HG03457 (cell line): ENCODE results near the gene SGTA.

Experiments
- ATAC-seq: cut with Tn5 transposase; IDR thresholded peaks from one replicate; pipeline ENCODE4 v1.9.1; 2021; ENCODE audit warnings: moderate number of reproducible peaks; ENCODE audit not compliant: unreplicated experiment

Gene SGTA

DNA sequence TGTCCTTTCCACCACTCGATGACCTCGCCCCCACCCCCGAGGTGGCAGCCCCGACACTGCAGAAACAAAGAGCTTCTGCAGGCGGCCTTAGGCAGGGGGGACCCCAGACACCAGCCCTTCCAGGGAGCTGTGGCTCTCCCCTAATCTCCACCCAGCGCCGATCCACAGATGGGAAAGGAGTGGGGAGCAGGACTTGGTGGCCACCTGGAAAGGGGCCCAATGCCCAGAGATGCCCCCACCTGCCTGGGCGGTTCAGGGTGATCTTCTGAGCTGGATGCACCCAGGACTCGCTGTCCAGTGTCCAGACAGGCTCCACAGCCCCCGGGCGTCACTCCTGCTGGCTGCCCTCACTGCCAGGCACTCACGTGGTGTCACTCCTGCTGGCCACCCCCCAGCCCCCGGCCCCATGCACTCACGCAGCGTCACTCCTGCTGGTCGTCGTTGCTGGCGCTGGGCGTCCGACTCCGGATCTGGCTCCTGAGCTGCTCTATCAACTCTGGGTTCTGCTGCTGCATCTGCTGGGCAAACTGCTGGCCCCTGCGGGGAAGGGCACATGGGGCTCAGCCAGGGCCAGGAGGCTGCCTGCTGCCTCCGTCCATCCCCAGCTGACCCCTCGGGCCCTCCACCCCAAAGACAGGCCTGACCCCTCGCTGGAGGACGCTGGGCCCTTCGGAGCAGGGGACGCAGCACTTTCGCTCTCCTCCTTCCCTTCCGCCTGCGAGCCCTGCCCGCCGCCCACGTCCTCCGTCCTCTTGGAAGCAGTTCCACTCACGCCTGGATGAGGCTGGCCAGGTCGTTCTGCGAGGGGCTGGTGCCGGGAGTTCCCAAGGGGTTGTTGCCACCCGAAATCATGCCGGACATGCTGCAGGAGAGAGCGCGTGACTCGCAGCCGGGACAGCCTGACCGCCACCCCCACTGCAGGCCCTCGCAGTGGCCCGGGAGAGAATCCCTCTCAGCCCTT lies 25.9 kb downstream of the SGTA start:
- no peak for ATAC-seq

DNA sequence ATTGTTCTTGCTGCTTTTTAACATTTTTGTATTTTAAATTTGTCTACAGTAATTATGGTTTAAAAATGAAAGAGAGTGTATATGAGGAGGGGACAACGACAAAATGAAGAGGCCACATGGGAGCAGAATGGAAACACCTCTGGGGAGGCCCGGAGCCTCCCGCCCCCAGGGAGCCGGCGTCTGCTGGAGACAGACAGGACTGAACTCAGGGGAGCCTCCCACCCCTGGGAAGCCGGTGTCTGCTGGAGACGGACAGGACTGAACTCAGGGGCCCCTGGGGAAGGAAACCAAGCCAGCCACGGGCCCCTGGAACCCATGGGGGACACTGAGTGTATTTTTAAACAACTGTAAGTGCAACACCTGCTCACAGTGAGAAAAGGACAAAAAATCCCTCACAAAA lies 26.6 kb downstream of the SGTA start:
- no peak for ATAC-seq

DNA sequence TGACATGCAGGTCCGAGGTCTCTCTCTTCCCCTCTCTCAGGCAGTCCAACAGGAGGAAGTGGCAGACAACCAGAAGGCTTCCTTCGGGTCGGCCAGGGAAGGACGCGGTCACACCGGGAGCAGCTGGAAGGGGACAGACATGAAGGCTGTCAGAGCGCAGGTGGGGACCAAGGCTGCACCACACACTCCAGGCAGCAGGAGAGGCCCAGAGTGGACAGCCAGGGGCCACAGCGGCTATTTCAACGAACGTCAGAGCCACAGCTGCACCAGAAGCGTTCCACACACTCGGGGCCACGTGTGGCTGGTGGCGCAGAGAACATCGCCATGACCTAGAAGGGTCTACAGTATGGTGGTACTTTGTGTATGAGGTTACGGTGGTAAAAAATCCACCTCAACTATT lies 27.3 kb downstream of the SGTA start:
- no peak for ATAC-seq

DNA sequence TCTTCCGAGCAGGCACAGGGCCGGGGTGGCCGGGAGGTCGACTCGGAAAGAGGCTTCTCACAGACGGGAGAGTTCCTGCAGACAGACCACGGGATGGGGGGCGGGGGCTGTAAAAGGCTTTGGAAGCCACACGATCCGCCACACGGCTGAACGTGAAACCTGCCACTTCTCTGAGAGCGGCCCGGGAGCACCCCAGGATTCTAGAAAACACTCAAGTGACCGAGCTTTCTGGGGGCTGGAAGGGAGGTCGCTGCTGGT lies 27.7 kb downstream of the SGTA start:
- ATAC-seq, result no peak

DNA sequence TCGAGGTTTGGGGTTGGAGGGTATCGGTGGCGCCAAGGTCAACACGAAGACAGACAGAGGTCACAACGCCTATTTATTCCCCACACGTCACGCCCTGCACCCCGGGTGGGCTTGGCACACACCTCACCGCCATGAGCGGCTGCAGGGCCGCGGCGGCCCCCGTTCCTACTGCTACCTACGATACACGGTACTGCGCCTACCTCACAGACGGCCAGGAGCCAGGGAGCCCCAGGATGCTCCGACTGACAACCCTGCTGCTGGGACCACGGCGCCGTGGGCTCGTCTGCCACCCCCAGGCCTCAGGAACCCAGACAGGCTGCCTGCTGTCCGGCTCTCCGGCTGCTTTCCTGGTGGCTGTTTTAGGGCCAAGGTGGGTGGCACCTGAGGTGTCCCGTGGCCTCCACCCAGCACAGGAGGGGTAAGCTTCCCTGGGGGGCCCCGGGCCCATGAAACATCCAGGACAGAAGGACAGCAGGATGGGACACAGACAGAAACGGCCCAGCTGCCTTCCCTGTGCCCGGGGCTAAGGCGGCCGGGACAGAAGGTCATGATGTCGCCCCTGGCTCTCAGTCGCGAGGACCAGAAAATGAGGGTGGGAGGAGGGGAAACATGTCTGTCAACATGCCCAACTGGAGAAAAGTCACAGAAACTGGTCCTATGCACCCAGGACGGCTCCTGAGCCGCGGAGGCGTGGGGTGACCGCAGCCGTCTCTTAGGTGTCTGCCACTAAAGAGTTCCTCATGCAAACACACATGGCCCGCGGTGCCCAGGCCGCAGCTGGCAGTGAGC lies 28.2 kb downstream of the SGTA start:
- no peak for ATAC-seq

DNA sequence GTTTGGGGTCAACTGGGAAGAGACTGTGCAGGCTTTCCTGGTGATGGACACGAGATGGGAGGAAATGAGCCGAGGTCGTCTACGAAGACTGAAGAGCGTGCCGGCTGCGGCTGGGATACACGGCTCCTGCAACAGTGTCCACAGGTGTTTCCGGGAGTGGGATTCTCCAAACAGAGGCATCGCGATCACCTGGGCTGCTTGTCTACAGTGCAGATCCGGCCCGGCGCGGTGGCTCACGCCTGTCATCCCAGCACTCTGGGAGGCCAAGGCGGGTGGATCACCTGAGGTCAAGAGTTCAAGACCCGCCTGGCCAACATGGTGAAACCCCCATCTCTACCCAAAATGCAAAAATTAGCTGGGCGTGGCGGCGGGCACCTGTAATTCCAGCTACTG lies 31.6 kb downstream of the SGTA start:
- ATAC-seq, result no peak

DNA sequence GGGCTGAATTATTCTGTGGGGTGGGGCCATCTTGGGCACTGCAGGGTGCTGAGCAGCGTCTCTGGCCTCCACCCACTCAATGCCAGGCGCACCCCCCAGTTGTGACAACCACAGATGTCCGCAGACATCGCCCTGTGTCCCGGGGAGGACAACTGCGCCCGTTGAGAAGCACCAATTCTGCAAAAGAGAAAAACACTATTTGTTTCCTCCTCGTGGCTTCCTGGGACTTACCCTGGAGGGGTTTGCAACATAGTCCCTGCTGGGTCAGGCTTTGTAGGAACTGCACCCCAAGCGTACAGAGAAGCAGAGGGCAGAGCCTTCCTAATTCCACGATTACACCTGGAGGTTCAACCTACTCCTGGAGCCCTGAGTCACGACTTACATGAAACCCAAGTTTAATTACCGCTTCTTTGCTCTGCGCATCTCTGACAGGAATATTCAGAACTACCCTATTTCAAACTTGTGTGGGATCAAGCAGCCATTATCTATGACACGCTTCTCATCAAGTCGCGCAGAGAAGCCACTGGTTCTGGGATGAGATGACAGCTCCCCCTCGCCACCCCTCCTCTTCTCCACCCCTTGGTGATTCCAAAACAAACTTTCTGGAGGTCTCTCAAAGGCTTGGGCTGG lies 32.1 kb downstream of the SGTA start:
- no peak for ATAC-seq

DNA sequence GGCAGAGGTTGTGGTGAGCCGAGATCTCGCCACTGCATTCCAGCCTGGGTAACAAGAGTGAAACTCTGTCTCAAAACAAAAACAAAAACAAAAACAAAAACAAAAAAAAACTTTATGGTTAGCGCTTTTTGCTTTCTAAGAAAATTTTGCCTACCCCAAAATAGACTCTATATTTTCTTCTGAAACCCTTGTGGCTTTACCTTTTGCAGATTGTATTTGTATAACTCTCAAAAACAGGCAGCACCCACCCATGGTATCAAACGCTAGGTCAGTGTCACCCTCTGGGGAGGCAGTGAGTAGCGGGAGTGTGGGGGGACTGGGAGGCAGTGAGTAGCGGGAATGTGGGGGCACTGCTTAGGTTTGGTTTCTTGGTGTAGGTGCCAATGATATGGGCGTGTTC lies 35.7 kb downstream of the SGTA start:
- ATAC-seq, result no peak

DNA sequence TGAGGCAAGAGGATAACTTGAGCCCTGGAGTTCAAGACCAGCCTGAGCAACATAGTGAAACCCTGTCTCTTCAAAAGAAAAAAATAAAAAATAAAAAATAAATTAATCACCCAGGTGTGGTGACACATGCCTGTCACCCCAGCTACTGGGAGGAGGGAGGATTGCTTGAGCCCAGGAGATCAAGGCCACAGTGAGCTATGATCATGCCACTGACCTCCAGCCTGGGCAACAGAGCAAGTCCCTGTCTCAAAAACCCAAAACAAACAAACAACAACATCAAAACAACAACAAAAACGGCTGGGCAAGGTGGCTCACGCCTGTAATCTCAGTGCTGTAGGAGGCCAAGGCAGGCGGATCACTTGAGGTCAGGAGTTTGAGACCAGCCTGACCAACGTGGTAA lies 39.0 kb downstream of the SGTA start:
- ATAC-seq, result no peak

DNA sequence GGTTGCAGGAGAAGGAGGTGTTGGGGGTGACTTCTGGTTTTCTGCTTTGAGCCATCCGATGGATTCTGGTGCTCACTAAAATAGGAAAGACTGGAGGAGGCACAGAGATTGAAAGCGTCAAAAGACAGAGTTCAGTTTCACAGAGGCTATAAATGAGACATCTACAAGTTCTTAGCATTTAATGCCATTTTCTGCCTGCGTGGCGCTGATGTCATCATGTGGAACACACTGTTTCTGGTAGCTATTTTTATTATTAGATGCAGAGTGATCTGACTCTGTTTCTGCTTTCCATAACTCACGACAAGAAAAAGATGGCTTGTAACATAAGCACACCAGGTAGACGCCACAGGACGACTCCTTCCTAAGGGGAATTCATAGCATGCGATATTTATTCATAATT lies 40.0 kb downstream of the SGTA start:
- ATAC-seq, result no peak

DNA sequence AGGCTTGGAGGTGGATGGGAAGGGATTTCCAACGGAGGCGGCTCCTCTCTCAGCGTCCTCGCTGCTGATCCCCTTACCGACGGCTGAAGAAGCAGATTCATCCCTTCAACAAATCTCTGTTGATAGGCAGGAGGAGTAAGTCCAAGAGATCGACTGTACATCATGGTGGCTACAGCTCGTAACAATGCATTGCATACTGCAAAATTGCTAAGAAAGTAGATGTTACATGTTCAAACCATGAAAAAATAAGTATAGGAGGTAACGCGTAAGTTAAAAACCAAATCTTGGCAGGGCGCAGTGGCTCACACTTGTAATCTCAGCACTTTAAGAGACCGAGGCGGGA lies 42.8 kb downstream of the SGTA start:
- ATAC-seq, result no peak

DNA sequence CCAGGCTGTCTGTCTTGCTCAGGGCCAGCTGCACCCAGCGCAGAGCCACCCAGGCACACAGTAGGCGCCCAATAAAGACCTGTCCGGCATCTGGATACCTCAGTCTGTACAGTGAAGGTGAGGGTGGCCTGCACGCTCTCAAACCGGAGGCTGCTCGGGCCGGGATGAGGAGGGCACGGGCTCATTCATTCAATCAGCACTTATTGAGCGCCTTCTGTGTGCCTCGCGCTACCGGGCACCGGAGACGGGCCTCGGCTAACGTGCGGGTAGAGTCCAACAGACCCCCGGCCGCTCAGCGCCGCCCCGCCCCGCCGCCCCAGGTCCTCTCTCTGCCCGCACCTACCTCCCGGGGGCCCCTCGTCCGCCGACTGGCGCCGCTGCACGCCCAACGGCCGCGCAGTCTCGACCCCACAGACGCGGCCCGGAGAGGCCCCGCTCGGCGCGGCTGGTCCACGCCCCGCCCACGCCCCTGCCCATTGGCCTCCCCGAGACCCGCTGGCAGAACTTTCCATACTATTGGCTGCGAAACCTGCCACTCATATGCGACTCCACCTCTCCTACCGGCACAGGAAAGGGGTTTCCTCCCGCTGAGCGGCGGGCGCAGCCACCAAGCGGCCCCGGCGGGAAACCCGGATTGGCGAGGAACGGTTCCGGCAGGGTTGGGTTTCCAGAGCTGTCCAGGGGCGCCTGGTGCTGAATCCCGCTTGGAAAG lies 43.3 kb downstream of the SGTA start, which contains the start of gene SLC39A3:
SLC39A3 (minus strand) TSS at position 416 of the 712 bp plus-strand sequence. CDS start 2,760 bp downstream, outside the sequence.
- ATAC-seq, result peak; percentile 74

DNA sequence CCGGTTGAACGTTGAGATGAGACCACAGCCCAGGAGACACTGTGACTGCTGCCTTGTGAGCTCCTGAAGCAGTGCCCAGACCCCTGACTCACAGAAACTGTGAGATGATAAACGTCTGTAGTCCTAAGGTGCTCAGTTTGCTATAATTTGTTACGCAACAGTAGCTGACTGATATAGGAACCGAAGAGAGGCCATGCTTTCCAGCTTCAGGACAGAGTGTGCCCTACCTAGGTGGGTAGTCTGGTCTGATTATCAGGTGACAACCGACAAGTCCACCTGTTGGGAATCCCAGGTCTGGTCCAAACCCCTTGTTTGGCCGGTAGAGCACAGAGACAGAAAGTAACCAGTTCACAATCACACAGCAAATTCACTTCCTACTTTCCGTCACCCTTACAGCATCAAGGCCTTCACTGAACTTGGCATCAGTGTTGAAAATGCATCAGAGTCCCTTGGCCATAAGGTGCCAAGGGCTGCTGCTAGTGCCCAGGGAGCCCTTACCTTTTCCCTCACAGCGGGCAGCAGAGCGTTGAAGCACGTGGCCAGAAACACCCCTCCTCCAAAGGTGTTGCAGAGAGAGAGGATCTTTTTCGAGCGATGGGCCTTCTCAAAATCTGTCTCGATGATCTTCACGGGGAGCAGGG lies 46.4 kb downstream of the SGTA start:
- ATAC-seq, result no peak

DNA sequence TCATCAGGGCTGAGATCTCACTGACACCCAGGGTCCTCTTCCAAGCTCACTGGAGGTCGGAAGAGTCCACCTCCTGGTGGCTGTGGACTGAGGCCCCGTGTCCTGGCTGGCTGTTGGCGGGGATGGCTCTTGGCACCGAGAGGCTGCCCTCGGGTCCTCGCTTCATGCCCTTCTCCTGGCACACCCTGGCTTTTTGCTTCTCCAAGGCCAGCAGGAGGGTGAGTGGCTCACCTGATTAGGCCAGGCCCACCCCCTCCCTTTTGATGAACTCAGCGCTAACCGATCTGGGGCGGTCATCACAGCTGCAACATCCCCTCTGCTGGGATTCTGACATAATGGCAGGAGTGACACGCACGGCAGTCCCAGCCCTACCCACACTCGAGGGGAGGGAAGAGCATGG lies 47.7 kb downstream of the SGTA start:
- no peak for ATAC-seq

DNA sequence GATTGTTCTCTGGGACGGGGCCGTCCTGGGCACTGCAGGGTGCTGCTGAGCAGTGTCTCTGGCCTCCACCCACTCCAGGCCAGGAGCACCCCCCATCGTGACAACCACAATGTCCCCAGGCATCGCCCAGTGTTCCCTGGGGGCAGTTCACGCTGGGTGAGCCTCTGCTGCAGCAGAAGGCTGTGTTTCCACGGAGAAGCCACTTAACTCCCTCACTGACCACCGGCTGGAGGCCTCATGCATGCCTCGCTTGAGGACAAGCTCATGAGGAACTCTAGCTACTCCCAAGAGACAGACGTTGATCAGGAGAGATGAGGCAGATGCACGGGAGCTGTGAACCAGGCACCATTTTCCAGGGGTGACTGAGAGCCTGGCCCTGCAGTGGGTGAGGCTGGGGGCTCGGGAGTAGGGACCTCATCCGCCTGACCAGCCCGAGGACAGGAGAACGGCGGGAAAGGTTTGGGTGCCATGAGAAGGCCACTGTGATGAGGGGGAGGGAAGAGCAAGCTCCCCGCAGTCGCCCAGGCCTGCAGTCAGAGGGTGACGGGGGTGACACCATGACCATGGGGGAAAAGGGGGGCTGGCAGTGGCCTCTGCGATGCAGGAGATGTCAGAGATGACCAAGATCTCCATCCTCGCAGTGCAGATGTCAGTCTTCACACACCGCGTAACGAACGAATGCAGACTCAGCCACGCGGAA lies 48.3 kb downstream of the SGTA start:
- ATAC-seq, result no peak

DNA sequence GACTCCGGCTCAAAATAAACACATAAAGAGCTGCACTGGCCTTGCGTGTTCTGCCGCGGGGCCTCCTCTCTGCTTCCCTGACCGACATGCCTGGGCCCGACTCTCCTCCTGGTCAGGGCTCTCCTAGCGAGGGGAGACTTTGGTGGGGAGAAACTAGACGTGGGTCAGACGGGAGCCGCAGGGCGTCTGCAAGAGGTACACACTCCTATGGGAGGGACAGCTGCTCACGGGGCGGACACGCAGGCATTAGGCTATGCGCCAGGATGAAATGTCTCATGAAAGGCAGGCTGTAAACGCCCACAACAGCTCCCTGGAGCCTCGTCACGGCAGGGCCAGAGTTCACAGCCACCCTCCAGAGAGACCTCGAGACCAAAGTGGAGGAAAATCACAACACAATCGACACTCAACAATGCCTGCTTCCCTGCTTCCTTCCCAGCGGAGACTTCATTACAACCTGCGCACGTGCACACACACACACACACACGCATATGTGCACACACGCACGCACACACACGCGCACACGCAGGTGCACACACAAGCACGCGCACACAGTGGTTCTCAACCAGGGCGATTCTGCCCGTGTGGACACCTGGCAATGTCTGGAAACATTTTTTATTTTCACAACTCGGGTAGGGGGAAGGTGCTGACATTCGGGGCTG lies 49.0 kb downstream of the SGTA start:
- no peak for ATAC-seq

DNA sequence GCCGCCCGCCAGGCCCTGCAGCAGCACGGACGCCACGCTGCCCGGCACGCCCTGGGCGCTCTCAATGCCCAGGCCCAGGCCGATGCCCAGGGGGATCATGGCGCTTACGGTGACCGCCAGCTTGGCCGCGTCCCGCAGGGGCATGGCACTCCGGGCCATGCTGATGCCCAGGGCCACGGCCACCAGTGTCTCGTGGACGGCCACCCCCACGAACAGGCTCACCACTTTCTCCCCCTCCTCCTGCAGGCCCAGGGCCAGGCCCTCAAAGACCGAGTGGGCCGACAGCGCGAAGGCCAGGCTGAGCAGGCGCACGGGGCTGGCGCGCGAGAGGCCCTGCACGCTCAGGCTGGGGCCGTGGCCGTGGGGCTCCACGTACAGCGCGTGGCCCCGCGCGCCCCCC lies 50.2 kb downstream of the SGTA start:
- no peak for ATAC-seq

DNA sequence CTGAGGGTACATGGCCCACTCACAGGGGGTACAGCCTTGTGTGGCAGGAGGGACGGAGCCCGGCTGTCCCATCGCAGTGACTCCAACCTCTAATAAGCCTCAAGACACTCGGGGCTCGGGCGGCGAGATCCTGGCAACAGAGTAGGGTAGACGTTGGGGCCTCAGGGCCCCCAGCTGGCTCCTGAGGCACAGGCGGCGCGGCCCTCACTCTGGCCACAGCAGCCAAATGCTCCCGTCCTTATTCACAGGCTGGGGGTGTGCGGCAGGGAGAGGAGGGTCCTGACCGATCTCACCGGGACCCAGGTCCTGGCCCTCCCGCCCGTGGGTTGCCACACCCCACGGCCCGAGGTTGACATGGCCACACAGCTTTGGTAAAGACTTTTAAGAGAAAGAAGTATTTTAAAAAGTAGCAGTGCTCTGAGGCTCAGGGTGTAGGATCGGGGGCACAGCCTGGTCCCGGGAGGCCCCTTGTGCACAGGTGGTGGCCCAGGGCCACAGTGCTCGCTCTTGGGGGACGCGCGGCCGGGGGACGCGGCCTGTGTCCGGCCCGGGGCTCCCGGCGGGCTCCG lies 50.8 kb downstream of the SGTA start:
- no peak for ATAC-seq
